RWPE1 (cell line): ENCODE measurements around the gene CDC25B.
A peak's percentile ranks its signal among the peaks of the same experiment; 100 is the strongest.

ENCODE experiments used
- CTCF ChIA-PET: fragments of 350-600 bp; sonication (Branson Sonifier 250); formaldehyde crosslinking; extraction: SDS; loops from one replicate; lab custom pipeline; 2021; lab: Yijun Ruan, JAX
- POLR2A ChIA-PET: fragments of 400-600 bp; formaldehyde crosslinking; extraction: SDS; loops from one replicate; lab custom pipeline; 2020; ENCODE audit warnings: antibody characterized with exemption; ENCODE audit not compliant: low non-redundant PET; lab: Yijun Ruan, JAX
- DNase-seq: peaks from one replicate; pipeline ENCODE4 v3.0.0; 2012; ENCODE audit warnings: low spot score
- H3K27ac ChIP-seq: fragments of 450-650 bp; 2 replicates; pipeline ENCODE4 v1.5.1; 2017
- CTCF ChIP-seq: fragments of 450-650 bp; conservative IDR thresholded peaks from 2 replicates; pipeline ENCODE4 v1.5.1; 2017; ENCODE audit warnings: low read depth, mild to moderate bottlenecking

Gene CDC25B

GRCh38 chr20:3796477-3797225 is 541 bp downstream of the CDC25B start:
- CTCF ChIA-PET, result interaction anchor here (1.0 to 3.5 kb wide), 3 partner anchors 22 to 86 kb away, joined by 3 to 17 read pairs (median 7); partner anchors contain the start of gene AP5S1
- DNase-seq, result no peak
- no peak for TF ChIP-seq CTCF
- POLR2A ChIA-PET, result interaction anchor here (0.5 to 0.6 kb wide), 2 partner anchors 10 to 1289 kb away, joined by 6 to 13 read pairs; partner anchors contain the start of gene CENPB
- H3K27ac ChIP-seq, result peak overlapping the region; percentile 100

- peak overlapping the region; percentile 100 for H3K27ac ChIP-seq
- POLR2A ChIA-PET, result no interaction called here
- DNase-seq, result no peak
- CTCF ChIA-PET, result interaction anchor here (3.5 kb wide), 1 partner anchor 21 kb away, joined by 17 read pairs; no protein-coding TSS in a partner anchor
- TF ChIP-seq CTCF, result no peak
These were observed 1.1 kb downstream of the CDC25B start for GRCh38 chr20:3797226-3797545.

GRCh38 chr20:3797592-3798372 is 1.7 kb downstream of the CDC25B start:
- peak; percentile 62 for DNase-seq
- H3K27ac ChIP-seq, result peak overlapping the region; percentile 100
- POLR2A ChIA-PET, result no interaction called here
- CTCF ChIA-PET, result interaction anchor here (0.7 to 3.5 kb wide), 2 partner anchors 21 to 140 kb away, joined by 6 to 17 read pairs; no protein-coding TSS in a partner anchor
- TF ChIP-seq CTCF, result no peak

DNA sequence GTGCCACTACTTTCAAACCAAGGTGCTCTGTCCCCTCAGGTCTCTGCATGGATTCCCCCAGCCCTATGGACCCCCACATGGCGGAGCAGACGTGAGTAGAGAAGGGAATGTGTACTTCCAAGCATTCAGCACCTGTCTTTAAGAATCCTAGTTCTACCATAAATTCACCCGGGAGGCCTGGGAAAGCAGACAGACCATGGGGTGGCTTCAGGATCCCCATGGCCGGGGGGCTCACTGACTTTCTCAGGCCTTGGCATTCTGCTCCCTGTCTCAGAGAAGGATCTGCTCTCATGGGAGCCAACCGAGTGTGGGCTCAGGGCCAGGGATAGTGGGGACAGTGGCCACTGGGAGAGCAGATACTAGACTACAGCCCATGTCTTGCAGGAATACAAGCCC is 2.3 kb downstream of the CDC25B start:
- CTCF ChIA-PET, result interaction anchor here (0.7 kb wide), 1 partner anchor 139 kb away, joined by 6 read pairs; no protein-coding TSS in a partner anchor
- TF ChIP-seq CTCF, result no peak

DNA sequence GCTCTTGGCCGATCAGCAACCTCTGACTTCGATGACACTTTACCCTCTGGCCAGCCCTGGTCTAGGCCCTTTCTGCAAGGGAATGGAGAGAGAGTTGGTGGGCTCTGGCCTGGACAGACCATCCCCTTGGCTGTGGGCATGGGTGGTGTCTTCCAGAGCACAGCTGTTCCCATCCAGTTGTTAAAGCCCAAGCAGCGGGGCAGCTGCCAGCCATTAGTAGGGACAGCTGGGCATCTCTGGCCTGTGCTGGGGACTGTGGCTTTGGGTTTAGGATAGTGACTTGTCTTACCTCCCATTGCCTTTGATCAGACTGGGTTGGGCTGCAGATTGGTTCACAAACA is 2.8 kb downstream of the CDC25B start:
- CTCF ChIA-PET, result interaction anchor here (2.5 kb wide), 1 partner anchor 20 kb away, joined by 10 read pairs; no protein-coding TSS in a partner anchor
- POLR2A ChIA-PET, result no interaction called here
- no peak for DNase-seq
- TF ChIP-seq CTCF, result no peak
- H3K27ac ChIP-seq, result peak overlapping the region; percentile 100

More for the DNA sequence above, 2.3 kb downstream of the CDC25B start:
- no peak for DNase-seq
- peak overlapping the region; percentile 100 for H3K27ac ChIP-seq
- POLR2A ChIA-PET, result no interaction called here

- no peak for DNase-seq
- CTCF ChIA-PET, result interaction anchor here (2.5 kb wide), 1 partner anchor 18 kb away, joined by 10 read pairs; no protein-coding TSS in a partner anchor
- POLR2A ChIA-PET, result no interaction called here
- peak overlapping the region; percentile 100 for H3K27ac ChIP-seq
- TF ChIP-seq CTCF, result no peak
These were observed 4.3 kb downstream of the CDC25B start for GRCh38 chr20:3800256-3800877.
